HCT116 (cell line): ENCODE data around the gene ARID3A. TPM values are rescaled to one million over a fixed set of nuclear protein-coding genes. Genes with fewer than 3 reads are reported as not detected.

ENCODE experiments used
- ATAC-seq: fragments of 200-7000 bp; cut with Tn5 transposase; 2 replicates; pipeline ENCODE4 v1.9.1; 2020; ENCODE audit warnings: mild to moderate bottlenecking, moderate library complexity
- BruUV-seq: library from RNA; stranded (reverse); fragments of 400-500 nt; replicated peaks from 2 replicates; lab custom pipeline; 2021; lab: Mats Ljungman, UMichigan
- CTCF ChIA-PET: fragments of 300-600 bp; sonication (Branson Sonifier 250); formaldehyde crosslinking; loops from one replicate; lab custom pipeline; 2021; ENCODE audit warnings: antibody characterized with exemption; lab: Charles Lee
- POLR2A ChIA-PET: fragments of 300-600, 350-600 bp; sonication (Branson Sonifier 250); formaldehyde crosslinking; loops from one replicate; lab custom pipeline; 2021; ENCODE audit warnings: antibody characterized with exemption; lab: Charles Lee
- RAD21 ChIA-PET, 2 experiments: fragments of 300-600 bp; sonication (Branson Sonifier 250); formaldehyde crosslinking; loops; one replicate each; lab custom pipeline; 2023; ENCODE audit warnings: low total read pairs in 2 of 2; ENCODE audit not compliant: uncharacterized antibody in 2 of 2, unreplicated experiment in 2 of 2, low non-redundant PET in 1 of 2; lab: Charles Lee
- DNase-seq: peaks from one replicate; pipeline ENCODE4 v3.0.0-alpha.2; 2010; ENCODE audit warnings: low read depth, low spot score
- H2AFZ ChIP-seq: fragments of 200-600 bp; shearing (Covaris generic), sonication (generic); 2 replicates; pipeline ENCODE4 v1.6.1; 2017; ENCODE audit warnings: low read depth, mixed run types, mixed read lengths, antibody characterized with exemption, low read length; ENCODE audit not compliant: poor library complexity, severe bottlenecking
- H3K27ac ChIP-seq: 2 replicates; pipeline ENCODE4 v1.5.1; 2012; ENCODE audit warnings: low read depth, low read length
- H3K27me3 ChIP-seq: fragments of 200-600 bp; sonication (generic); 2 replicates; pipeline ENCODE4 v1.6.1; 2016; ENCODE audit warnings: mixed run types, low read length, mixed read lengths; ENCODE audit not compliant: insufficient read depth
- H3K36me3 ChIP-seq, 2 experiments: fragments of 200-500 bp in 1 of 2; fragments of 200-600 bp in 1 of 2; sonication (Bioruptor generic) in 1 of 2; sonication (generic) in 1 of 2; 2 replicates each; pipeline versions ENCODE4 v1.5.1 to v1.6.1; 2014 to 2016; ENCODE audit warnings: low read length in 2 of 2, inconsistent platforms in 1 of 2, mixed read lengths in 1 of 2, mixed run types in 1 of 2; ENCODE audit not compliant: insufficient read depth in 2 of 2, control insufficient read depth in 1 of 2
- H3K4me1 ChIP-seq, 2 experiments: fragments of 200-600 bp in 1 of 2; sonication (generic) in 1 of 2; 2 replicates each; pipeline versions ENCODE4 v1.5.1 to v1.6.1; 2012 to 2017; ENCODE audit warnings: low read length in 2 of 2, inconsistent platforms in 1 of 2, mild to moderate bottlenecking in 1 of 2, mixed read lengths in 1 of 2, mixed run types in 1 of 2, moderate library complexity in 1 of 2; ENCODE audit not compliant: insufficient read depth in 2 of 2, control insufficient read depth in 1 of 2
- H3K4me2 ChIP-seq: fragments of 200-600 bp; sonication (generic); 2 replicates; pipeline ENCODE4 v1.6.1; 2017; ENCODE audit warnings: mixed run types, low read length, mixed read lengths
- H3K4me3 ChIP-seq, 2 experiments: fragments of 200-600 bp in 1 of 2; sonication (generic) in 1 of 2; replicated peaks in 1 of 2; 2 replicates each; pipeline ENCODE4 v1.5.1; 2011 to 2016; ENCODE audit warnings: low read length in 2 of 2, control low read depth in 1 of 2, low read depth in 1 of 2, mild to moderate bottlenecking in 1 of 2, mixed read lengths in 1 of 2, mixed run types in 1 of 2
- H3K79me2 ChIP-seq: fragments of 200-600 bp; sonication (generic); 2 replicates; pipeline ENCODE4 v1.6.1; 2017; ENCODE audit warnings: mild to moderate bottlenecking, mixed run types, low read length, moderate library complexity, mixed read lengths; ENCODE audit not compliant: insufficient read depth
- H3K9ac ChIP-seq: fragments of 200-600 bp; sonication (generic); 2 replicates; pipeline ENCODE4 v1.6.1; 2016; ENCODE audit warnings: low read length, mixed read lengths
- H3K9me2 ChIP-seq: fragments of 200-600 bp; sonication (generic), shearing (Covaris generic); 2 replicates; pipeline ENCODE4 v1.6.1; 2017; ENCODE audit warnings: mixed run types, mild to moderate bottlenecking, moderate library complexity; ENCODE audit not compliant: insufficient read depth
- H3K9me3 ChIP-seq, 2 experiments: fragments of 200-500 bp in 1 of 2; fragments of 200-600 bp in 1 of 2; sonication (Bioruptor generic) in 1 of 2; sonication (generic) in 1 of 2; 2 replicates each; pipeline ENCODE4 v1.6.1; 2014 to 2017; ENCODE audit warnings: low read length in 2 of 2, mixed read lengths in 2 of 2, inconsistent platforms in 1 of 2, low read depth in 1 of 2, mild to moderate bottlenecking in 1 of 2, mixed run types in 1 of 2, moderate library complexity in 1 of 2; ENCODE audit not compliant: control insufficient read depth in 1 of 2, insufficient read depth in 1 of 2
- H4K20me1 ChIP-seq: fragments of 200-600 bp; sonication (generic), shearing (Covaris generic); 2 replicates; pipeline ENCODE4 v1.6.1; 2017; ENCODE audit warnings: mixed run types, mild to moderate bottlenecking, moderate library complexity; ENCODE audit not compliant: insufficient read depth
- ATF3 ChIP-seq: IDR thresholded peaks from 2 replicates; pipeline ENCODE4 v1.6.1; 2012
- CEBPB ChIP-seq: IDR thresholded peaks from 2 replicates; pipeline ENCODE4 v1.6.1; 2012; ENCODE audit warnings: low read depth
- ELF1 ChIP-seq: IDR thresholded peaks from 2 replicates; pipeline ENCODE4 v1.6.1; 2012; ENCODE audit warnings: low read depth, borderline replicate concordance
- EZH2phosphoT487 ChIP-seq: fragments of 200-600 bp; IDR thresholded peaks from 2 replicates; pipeline ENCODE4 v1.6.1; 2018; ENCODE audit warnings: antibody characterized with exemption, borderline replicate concordance
- FOSL1 ChIP-seq: IDR thresholded peaks from 2 replicates; pipeline ENCODE4 v1.6.1; 2012; ENCODE audit warnings: low read depth
- JUND ChIP-seq: IDR thresholded peaks from 2 replicates; pipeline ENCODE4 v1.6.1; 2012
- POLR2AphosphoS5 ChIP-seq: IDR thresholded peaks from 2 replicates; pipeline ENCODE4 v1.6.1; 2011; ENCODE audit warnings: mild to moderate bottlenecking, low read depth, low read length, moderate library complexity
- SIN3A ChIP-seq: IDR thresholded peaks from 2 replicates; pipeline ENCODE4 v1.6.1; 2012; ENCODE audit warnings: low read depth
- SP1 ChIP-seq: IDR thresholded peaks from 2 replicates; pipeline ENCODE4 v1.6.1; 2012; ENCODE audit warnings: low read depth
- SRF ChIP-seq: IDR thresholded peaks from 2 replicates; pipeline ENCODE4 v1.6.1; 2012; ENCODE audit warnings: low read depth
- ZBTB33 ChIP-seq: IDR thresholded peaks from 2 replicates; pipeline ENCODE4 v1.6.1; 2011; ENCODE audit warnings: mild to moderate bottlenecking, low read length, moderate library complexity; ENCODE audit not compliant: insufficient replicate concordance; ENCODE audit errors: extremely low read depth
- ZFX ChIP-seq: fragments of 450-650 bp; IDR thresholded peaks from 2 replicates; pipeline ENCODE4 v1.6.1; 2017
- intact Hi-C: fragments of 100-400 bp; cut with micrococcal nuclease; formaldehyde crosslinking; loops from 2 replicates; pipeline ENCODE4 v1.10.0; 2022
- total RNA-seq: library from RNA; stranded (reverse); gene quantifications from one replicate; pipeline ENCODE4 v1.2.1, GENCODE V29; 2021; ENCODE audit not compliant: unreplicated experiment

Gene ARID3A
- total RNA-seq, 1 experiment from 2014 or later = 21.8 TPM

GRCh38 chr19:990119-990571 lies 64.3 kb downstream of the ARID3A start:
- H3K79me2 ChIP-seq = peaks cover 22% of the 10 kb centered on the region
- no peak overlapping the region for H3K4me3 ChIP-seq
- H3K27me3 ChIP-seq = no peaks in the 10 kb centered on the region
- no peaks in the 10 kb centered on the region for H3K9me2 ChIP-seq
- H3K4me2 ChIP-seq = no peak overlapping the region
- peak overlapping the region; percentile 50; the same call in 1 of the 2 replicates for H3K27ac ChIP-seq
- POLR2A ChIA-PET = no interaction called here
- TF ChIP-seq CEBPB (no peak), EZH2phosphoT487 (no peak), FOSL1 (no peak), POLR2AphosphoS5 (no peak), ATF3 (no peak), JUND (no peak), ZFX (no peak), SP1 (no peak), SRF (no peak), ELF1 (no peak), SIN3A (no peak), ZBTB33 (no peak)
- RAD21 ChIA-PET = no interaction called here
- H3K9me3 ChIP-seq = no peaks in the 10 kb centered on the region
- BruUV-seq = no TSS peak
- ATAC-seq (no peak), DNase-seq (no peak)
- H3K36me3 ChIP-seq = peaks cover 13 to 70% of the 10 kb centered on the region in 2 experiments
- intact Hi-C loops = no loop called here
- peaks cover 6% of the 10 kb centered on the region; the same call in 1 of the 2 replicates for H4K20me1 ChIP-seq
- H3K4me1 ChIP-seq = peaks cover 4 to 18% of the 10 kb centered on the region in 2 experiments; a peak in 2 of 4 replicates
- CTCF ChIA-PET = no interaction called here
- H2AFZ ChIP-seq = no peak overlapping the region
- H3K9ac ChIP-seq = no peak overlapping the region
